H9 (cell line): ENCODE results near the gene MINPP1. TPM values are rescaled to one million over a fixed set of nuclear protein-coding genes. Genes with fewer than 3 reads are reported as not detected.

Experiments used
- DNase-seq: peaks from one replicate; pipeline ENCODE4 v3.0.0-alpha.2; 2017
- H2AFZ ChIP-seq: one replicate; pipeline ENCODE4 v1.6.1; 2013; ENCODE audit warnings: mild to moderate bottlenecking, low read length, control low read depth, moderate library complexity
- H2AK5ac ChIP-seq: 2 replicates; pipeline ENCODE4 v1.6.1; 2013; ENCODE audit warnings: low read length, control low read depth, mixed read lengths; ENCODE audit not compliant: insufficient read length
- H2BK120ac ChIP-seq: one replicate; pipeline ENCODE4 v1.6.1; 2013; ENCODE audit warnings: low read depth, mild to moderate bottlenecking, low read length, control low read depth, inconsistent platforms; ENCODE audit not compliant: poor library complexity, severe bottlenecking
- H2BK12ac ChIP-seq: 2 replicates; pipeline ENCODE4 v1.6.1; 2013; ENCODE audit warnings: low read length, control low read depth, mixed read lengths, low read depth; ENCODE audit not compliant: insufficient read length
- H2BK15ac ChIP-seq: 2 replicates; pipeline ENCODE4 v1.6.1; 2013; ENCODE audit warnings: low read depth, low read length, control low read depth
- H2BK20ac ChIP-seq: one replicate; pipeline ENCODE4 v1.6.1; 2013; ENCODE audit warnings: low read depth, mild to moderate bottlenecking, low read length, control low read depth, inconsistent platforms; ENCODE audit not compliant: poor library complexity, severe bottlenecking
- H2BK5ac ChIP-seq: 2 replicates; pipeline ENCODE4 v1.6.1; 2013; ENCODE audit warnings: low read length, control low read depth, mixed read lengths; ENCODE audit not compliant: insufficient read length
- H3K14ac ChIP-seq: 2 replicates; pipeline ENCODE4 v1.6.1; 2013; ENCODE audit warnings: low read length, control low read depth; ENCODE audit not compliant: insufficient read depth
- H3K18ac ChIP-seq: 2 replicates; pipeline ENCODE4 v1.6.1; 2013; ENCODE audit warnings: low read depth, mild to moderate bottlenecking, mixed read lengths, low read length, control low read depth; ENCODE audit not compliant: insufficient read length
- H3K23ac ChIP-seq: 2 replicates; pipeline ENCODE4 v1.6.1; 2013; ENCODE audit warnings: low read length, control low read depth, mixed read lengths, low read depth; ENCODE audit not compliant: insufficient read length
- H3K23me2 ChIP-seq: 2 replicates; pipeline ENCODE4 v1.6.1; 2013; ENCODE audit warnings: low read depth, mild to moderate bottlenecking, mixed read lengths, low read length, control low read depth; ENCODE audit not compliant: insufficient read length, poor library complexity, severe bottlenecking
- H3K27ac ChIP-seq: 2 replicates; pipeline ENCODE4 v1.5.1; 2013; ENCODE audit warnings: low read length, control low read depth, mixed read lengths, low read depth; ENCODE audit not compliant: insufficient read length
- H3K27me3 ChIP-seq: 2 replicates; pipeline ENCODE4 v1.6.1; 2013; ENCODE audit warnings: low read length, control low read depth, inconsistent platforms; ENCODE audit not compliant: insufficient read depth
- H3K4ac ChIP-seq: 2 replicates; pipeline ENCODE4 v1.6.1; 2013; ENCODE audit warnings: low read depth, mild to moderate bottlenecking, control low read depth, inconsistent platforms, low read length, moderate library complexity
- H3K4me1 ChIP-seq: 2 replicates; pipeline ENCODE4 v1.6.1; 2013; ENCODE audit warnings: low read length, control low read depth, inconsistent platforms; ENCODE audit not compliant: insufficient read depth
- H3K4me2 ChIP-seq: 2 replicates; pipeline ENCODE4 v1.6.1; 2013; ENCODE audit warnings: low read length, control low read depth, mixed read lengths; ENCODE audit not compliant: insufficient read length, insufficient read depth
- H3K56ac ChIP-seq: 2 replicates; pipeline ENCODE4 v1.6.1; 2013; ENCODE audit warnings: low read depth, mild to moderate bottlenecking, mixed read lengths, low read length, control low read depth; ENCODE audit not compliant: insufficient read length
- H3K79me1 ChIP-seq: 2 replicates; pipeline ENCODE4 v1.6.1; 2013; ENCODE audit warnings: low read depth, mild to moderate bottlenecking, moderate library complexity, low read length, control low read depth, inconsistent platforms; ENCODE audit not compliant: insufficient read depth, poor library complexity, severe bottlenecking
- H3K79me2 ChIP-seq: 2 replicates; pipeline ENCODE4 v1.6.1; 2013; ENCODE audit warnings: low read length, control low read depth, inconsistent platforms; ENCODE audit not compliant: insufficient read depth
- H3K9ac ChIP-seq: 2 replicates; pipeline ENCODE4 v1.6.1; 2013; ENCODE audit warnings: low read length, control low read depth, mixed read lengths; ENCODE audit not compliant: insufficient read length; ENCODE audit errors: extremely low read depth
- H3K9me3 ChIP-seq: one replicate; pipeline ENCODE4 v1.6.1; 2013; ENCODE audit warnings: low read depth, low read length, inconsistent platforms; ENCODE audit not compliant: control insufficient read depth
- H3T11ph ChIP-seq: one replicate; pipeline ENCODE4 v1.6.1; 2013; ENCODE audit warnings: mild to moderate bottlenecking, low read length, control low read depth, inconsistent platforms
- H4K20me1 ChIP-seq: one replicate; pipeline ENCODE4 v1.6.1; 2013; ENCODE audit not compliant: control insufficient read depth, insufficient read length, insufficient read depth
- H4K5ac ChIP-seq: 2 replicates; pipeline ENCODE4 v1.6.1; 2013; ENCODE audit warnings: low read depth, mild to moderate bottlenecking, mixed read lengths, low read length, control low read depth; ENCODE audit not compliant: insufficient read length
- H4K8ac ChIP-seq: replicated peaks from 2 replicates; pipeline ENCODE4 v1.6.1; 2013; ENCODE audit warnings: low read length, control low read depth, mixed read lengths, low read depth; ENCODE audit not compliant: insufficient read length
- H4K91ac ChIP-seq: 2 replicates; pipeline ENCODE4 v1.6.1; 2013; ENCODE audit warnings: low read depth, mild to moderate bottlenecking, moderate library complexity, mixed read lengths, low read length, control low read depth; ENCODE audit not compliant: insufficient read length
- H3K27ac Mint-ChIP-seq, 3 experiments: 2 replicates in 2 of 3; 3 replicates in 1 of 3; pipeline ENCODE4 v1.8.0; 2020 to 2021; ENCODE audit warnings: mixed read lengths in 3 of 3, mild to moderate bottlenecking in 1 of 3, moderate library complexity in 1 of 3
- H3K27me3 Mint-ChIP-seq: 2 replicates; pipeline ENCODE4 v1.8.0; 2021; ENCODE audit warnings: low read depth, mild to moderate bottlenecking, moderate library complexity, mixed read lengths
- H3K36me3 Mint-ChIP-seq, 3 experiments: 2 replicates in 2 of 3; 3 replicates in 1 of 3; pipeline ENCODE4 v1.8.0; 2020 to 2021; ENCODE audit warnings: low read depth in 3 of 3, mixed read lengths in 3 of 3; ENCODE audit not compliant: insufficient read depth in 1 of 3
- H3K4me1 Mint-ChIP-seq, 2 experiments: 2 replicates each; pipeline ENCODE4 v1.8.0; 2020; ENCODE audit warnings: mixed read lengths in 2 of 2
- H3K4me3 Mint-ChIP-seq, 2 experiments: 2 replicates in 1 of 2; 3 replicates in 1 of 2; pipeline ENCODE4 v1.8.0; 2020 to 2021; ENCODE audit warnings: mild to moderate bottlenecking in 2 of 2, mixed read lengths in 2 of 2, moderate library complexity in 1 of 2
- H3K9me3 Mint-ChIP-seq, 2 experiments: 2 replicates in 1 of 2; 3 replicates in 1 of 2; pipeline ENCODE4 v1.8.0; 2020; ENCODE audit warnings: mild to moderate bottlenecking in 2 of 2, mixed read lengths in 2 of 2, moderate library complexity in 1 of 2
- CTCF ChIP-seq: fragments of 200-600 bp; sonication (generic); conservative IDR thresholded peaks from 3 replicates; pipeline ENCODE4 v1.8.0; 2021; ENCODE audit warnings: antibody characterized with exemption, mild to moderate bottlenecking
- WGBS: extraction: QIAGEN DNeasy Blood & Tissue Kit; methylation state at CpG from one replicate; pipeline ENCODE4 v1.1.7; 2013; ENCODE audit warnings: missing lambda C conversion rate, low lambda C conversion rate, mixed read lengths; ENCODE audit not compliant: insufficient read length; ENCODE audit errors: extremely low coverage; 5-methylcytosine and 5-hydroxymethylcytosine counted together
- total RNA-seq: library from RNA; stranded (reverse); gene quantifications from 2 replicates; pipeline ENCODE4 v1.2.1, GENCODE V29; 2021

Gene MINPP1
- total RNA-seq, 1 experiment from 2014 or later = 30.3 TPM

GRCh38 chr10:87559392-87559791 lies 54.7 kb downstream of the MINPP1 start:
- Histone ChIP-seq H3K56ac (no peak overlapping the region), H2BK20ac (no peak overlapping the region), H3K27ac (peak overlapping the region; percentile 78), H2BK120ac (no peak overlapping the region), H3K14ac (no peak overlapping the region), H2AK5ac (no peak overlapping the region), H3K79me1 (no peaks in the 10 kb centered on the region), H2BK15ac (no peak overlapping the region), H4K5ac (no peak overlapping the region), H3K27me3 (no peaks in the 10 kb centered on the region), H4K91ac (no peak overlapping the region), H2AFZ (peak overlapping the region; percentile 32), H3K9me3 (no peaks in the 10 kb centered on the region), H2BK5ac (no peak overlapping the region), H3K9ac (no peak overlapping the region), H4K20me1 (no peaks in the 10 kb centered on the region), H3K4me2 (peak overlapping the region; percentile 24), H3K79me2 (no peaks in the 10 kb centered on the region), H3T11ph (no peak overlapping the region), H2BK12ac (no peak overlapping the region), H3K4ac (no peak overlapping the region), H3K23me2 (no peaks in the 10 kb centered on the region), H4K8ac (no peak overlapping the region), H3K23ac (no peak overlapping the region), H3K18ac (no peak overlapping the region), H3K4me1 (peaks cover 10% of the 10 kb centered on the region; the same call in 1 of the 2 replicates)
- H3K27ac Mint-ChIP-seq = peak overlapping the region; percentile 4 to 83 (median 37); a peak in 4 of 7 replicates
- H3K4me3 Mint-ChIP-seq = no peak overlapping the region
- no peaks in the 10 kb centered on the region for H3K27me3 Mint-ChIP-seq
- WGBS = no CpG with 5 or more reads among the region's 3 CpGs
- TF ChIP-seq CTCF = no peak
- peaks cover 8 to 13% (median 8%) of the 10 kb centered on the region in 3 experiments for H3K36me3 Mint-ChIP-seq
- peaks cover 11 to 12% of the 10 kb centered on the region in 2 experiments for H3K9me3 Mint-ChIP-seq
- peaks cover 17 to 18% of the 10 kb centered on the region in 2 experiments for H3K4me1 Mint-ChIP-seq
- DNase-seq = no peak
